COR-L47 (cell line): ENCODE data around the gene XAGE5.
"Not testable (repeated sequence)": the region's sequence is repeated elsewhere in the genome, so short reads cannot be mapped to it uniquely, and the experiment has no call there.

Source experiments
- DNase-seq: peaks from one replicate; lab custom pipeline; 2025; lab: John Stamatoyannopoulos, UW

Gene XAGE5, protein sequence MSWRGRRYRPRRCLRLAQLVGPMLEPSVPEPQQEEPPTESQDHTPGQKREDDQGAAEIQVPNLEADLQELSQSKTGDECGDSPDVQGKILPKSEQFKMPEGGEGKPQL

GRCh38 chrX:52811065-52811625 lies at the start of gene XAGE5:
Gene XAGE5, plus strand, starts transcription at chrX:52811287. Its CDS starts 1,280 bp downstream, at chrX:52812567.
- no peak for DNase-seq

DNA sequence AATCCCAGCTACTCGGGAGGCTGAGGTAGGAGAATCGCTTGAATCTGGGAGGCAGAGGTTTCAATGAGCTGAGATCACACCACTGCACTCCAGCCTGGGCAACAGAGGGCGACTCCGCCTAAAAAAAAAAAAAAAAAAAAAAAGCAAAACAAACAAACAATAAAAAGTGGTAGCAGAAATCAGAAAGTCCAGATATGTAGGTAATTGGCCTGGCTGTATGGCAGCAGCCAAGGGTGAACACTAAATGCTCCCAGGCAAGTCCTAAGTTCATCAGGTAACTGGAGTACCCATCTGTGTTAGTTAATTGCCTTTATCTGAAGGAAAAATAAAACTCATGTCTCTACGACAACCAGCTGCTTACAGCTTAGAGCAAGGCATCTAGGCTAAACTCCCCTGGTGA lies 45.1 kb upstream of the XAGE5 start:
- not testable (repeated sequence) for DNase-seq

GRCh38 chrX:52773504-52773903 lies 37.6 kb upstream of the XAGE5 start:
- DNase-seq = not testable (repeated sequence)

DNA sequence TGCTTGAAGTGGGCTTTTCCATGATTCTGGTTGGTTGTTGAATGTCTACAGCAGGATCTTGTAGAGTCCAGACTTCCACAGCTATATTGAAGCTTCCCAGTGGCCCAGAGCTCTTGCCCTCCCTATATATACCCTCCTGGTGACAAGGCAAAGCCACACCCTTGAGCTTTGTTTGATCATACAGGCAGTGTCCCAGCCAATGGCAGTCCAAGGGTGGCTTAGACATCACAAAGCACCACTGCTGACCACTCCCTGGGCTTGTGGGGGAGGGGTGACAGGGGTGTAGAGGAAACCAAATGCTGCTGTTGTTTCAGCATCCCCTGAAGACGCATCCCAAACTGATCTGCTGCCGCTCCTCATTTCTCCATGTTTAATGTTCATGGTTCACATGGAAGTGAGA lies 13.8 kb upstream of the XAGE5 start, which contains the start of gene SPANXN5:
Gene SPANXN5, minus strand, starts transcription at position 101 of the 400 bp plus-strand sequence. Its CDS starts 79 bp downstream, at position 22.
- not testable (repeated sequence) for DNase-seq

DNA sequence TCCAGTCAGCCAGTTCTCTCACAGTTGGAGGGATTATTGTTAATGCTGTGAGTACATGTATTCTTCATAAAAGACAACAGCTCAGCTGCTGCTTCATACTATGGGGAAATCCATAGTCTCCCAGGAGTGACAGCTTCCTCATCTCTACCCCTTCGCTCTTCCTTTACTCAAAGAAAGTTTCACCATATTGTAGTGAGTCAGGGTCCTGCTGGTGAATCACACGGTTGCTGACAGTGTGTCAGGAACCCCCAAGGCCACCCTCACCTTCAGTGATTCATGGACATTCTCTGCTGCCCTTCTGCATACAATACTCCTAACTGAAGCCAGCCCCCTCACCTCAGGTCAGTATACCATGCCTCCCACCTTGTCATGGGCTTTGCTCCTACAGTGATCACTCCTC lies 6.2 kb upstream of the XAGE5 start:
- DNase-seq = not testable (repeated sequence)

DNA sequence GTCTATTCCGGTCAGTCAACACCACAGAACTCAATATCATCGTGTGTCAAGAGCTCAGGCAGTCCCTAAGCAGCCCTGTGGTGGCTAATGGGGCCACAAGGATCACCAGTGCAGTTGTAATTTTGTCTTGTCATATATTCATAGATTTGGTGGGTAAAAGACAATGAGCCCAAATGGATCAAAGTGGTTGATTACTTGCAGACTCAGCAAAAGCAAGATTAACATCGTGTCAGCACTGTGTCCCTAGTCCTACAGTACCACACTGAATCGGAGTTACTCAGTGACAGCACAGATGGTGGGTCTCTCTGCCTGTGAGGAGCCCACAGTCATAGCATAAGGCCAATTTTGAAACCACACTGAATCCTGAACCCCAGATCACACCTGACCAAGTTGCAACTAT lies 8.7 kb downstream of the XAGE5 start:
- DNase-seq = no peak

DNA sequence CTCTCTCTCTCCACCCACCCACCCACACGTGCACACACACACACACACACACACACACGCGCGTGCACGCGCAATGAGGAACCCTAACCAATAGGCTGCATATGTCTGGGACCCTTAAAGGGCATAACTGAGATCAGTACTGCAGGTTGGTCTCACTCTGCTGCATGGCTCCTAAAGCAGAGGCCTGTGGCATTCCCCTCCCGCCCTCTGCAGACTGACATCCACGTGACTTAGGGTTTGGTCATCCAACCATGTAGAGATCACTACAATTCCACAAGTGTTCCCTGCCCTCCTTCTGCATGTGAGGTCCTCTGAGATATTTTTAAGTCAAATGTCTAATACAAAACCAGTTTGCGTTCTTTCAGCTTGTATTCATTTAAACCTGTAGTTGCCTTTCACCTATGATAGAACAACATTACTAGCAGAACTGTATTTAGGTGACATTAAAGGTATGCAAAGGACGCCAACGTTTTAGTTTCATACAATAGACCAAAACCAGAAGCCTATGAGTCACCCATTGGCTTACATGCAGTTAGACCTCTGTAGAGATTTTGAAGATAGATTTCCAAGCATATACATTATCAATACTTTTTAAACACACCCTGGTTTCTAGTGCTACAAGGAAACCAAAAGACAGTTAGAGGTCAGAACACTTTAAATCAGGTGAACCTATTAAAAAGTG lies 10.1 kb downstream of the XAGE5 start:
- DNase-seq = no peak

- no peak for DNase-seq
Measured at GRCh38 chrX:52824608-52825007, 13.5 kb downstream of the XAGE5 start.

DNA sequence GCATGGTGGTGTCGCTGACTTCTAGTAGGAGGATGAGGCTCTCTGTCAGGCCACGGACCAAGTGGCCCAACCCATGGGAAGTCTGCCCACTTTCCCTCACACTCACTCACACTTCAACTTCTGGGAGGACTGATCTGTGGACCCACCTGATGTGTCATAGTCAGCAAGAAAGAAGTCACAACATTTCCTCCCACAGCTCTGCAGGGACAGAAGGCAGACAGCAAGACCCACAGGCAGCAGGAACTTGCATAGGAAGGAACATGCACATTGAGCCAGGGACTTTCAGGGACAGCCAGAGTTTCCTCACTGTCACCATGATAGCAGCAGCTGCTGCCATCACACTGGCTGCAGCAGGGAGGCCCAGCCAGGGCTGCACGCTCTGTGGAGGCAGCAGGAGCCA lies 19.5 kb downstream of the XAGE5 start:
- no peak for DNase-seq

DNA sequence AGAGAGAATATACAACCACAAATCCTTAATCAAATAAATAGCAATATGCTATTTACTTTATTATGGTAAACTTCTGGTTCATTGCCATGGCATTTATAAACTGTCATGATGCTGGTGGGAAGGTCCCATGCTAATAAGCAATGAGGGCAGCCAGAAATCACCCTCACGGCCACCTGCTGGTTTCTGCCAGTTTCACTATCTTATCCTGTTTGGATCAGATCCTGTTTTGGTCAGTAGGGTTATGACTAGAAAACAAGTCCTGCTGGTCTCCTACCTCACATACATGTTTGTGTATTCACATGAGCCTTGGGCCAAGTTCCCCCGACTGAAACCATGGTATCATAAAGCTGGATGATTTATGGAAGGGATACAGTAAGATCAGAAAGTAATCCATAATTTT lies 28.1 kb downstream of the XAGE5 start:
- DNase-seq = no peak

DNA sequence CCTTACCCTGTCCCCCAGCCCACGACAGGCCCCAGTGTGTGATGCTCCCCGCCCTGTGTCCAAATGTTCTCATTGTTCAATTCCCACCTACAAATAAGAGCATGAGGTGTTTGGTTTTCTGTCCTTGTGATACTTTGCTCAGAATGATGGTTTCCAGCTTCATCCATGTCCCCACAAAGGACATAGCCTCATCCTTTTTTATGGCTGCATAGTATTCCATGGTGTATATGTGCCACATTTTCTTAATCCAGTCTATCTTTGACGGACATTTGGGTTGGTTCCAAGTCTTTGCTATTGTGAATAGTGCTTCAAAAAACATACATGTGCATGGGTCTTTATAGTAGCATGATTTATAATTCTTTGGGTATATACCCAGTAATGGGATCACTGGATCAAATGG lies 32.5 kb downstream of the XAGE5 start:
- not testable (repeated sequence) for DNase-seq

DNA sequence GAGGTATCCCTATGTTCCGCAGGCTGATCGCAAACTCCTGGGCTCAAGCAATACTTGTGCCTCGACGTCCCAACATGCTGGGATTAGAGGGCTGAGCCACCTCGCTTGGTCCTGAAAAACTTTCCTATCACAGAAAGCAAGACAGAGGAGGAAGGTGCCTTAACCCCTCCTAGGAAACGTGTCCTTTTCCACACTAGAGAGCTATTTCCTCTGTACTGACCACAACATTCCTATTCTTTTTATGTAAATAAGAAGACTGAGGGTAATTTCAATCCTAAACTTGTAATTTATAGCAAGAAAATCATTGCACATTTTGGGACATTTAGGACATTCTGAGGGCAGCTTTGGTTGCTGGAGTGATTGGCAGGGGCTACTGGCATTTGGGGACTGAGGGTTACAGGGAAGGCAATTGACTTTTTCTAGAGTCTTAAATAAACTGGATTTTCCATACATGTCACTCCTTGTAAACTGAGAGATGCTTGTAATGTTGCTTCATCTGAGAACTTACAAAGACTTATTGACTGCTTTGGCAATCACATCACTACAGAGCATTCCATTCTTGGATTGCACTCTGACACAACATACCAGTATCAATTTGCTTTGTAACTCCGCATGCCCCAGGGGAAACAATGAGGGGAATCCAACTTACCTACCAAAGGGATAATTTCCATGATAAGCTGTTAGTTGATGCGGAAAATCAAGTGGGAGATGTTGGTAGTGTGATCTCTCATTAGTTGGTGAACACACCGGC lies 41.2 kb downstream of the XAGE5 start:
- DNase-seq = no peak

GRCh38 chrX:52856991-52857525 lies 46.0 kb downstream of the XAGE5 start:
- not testable (repeated sequence) for DNase-seq

DNA sequence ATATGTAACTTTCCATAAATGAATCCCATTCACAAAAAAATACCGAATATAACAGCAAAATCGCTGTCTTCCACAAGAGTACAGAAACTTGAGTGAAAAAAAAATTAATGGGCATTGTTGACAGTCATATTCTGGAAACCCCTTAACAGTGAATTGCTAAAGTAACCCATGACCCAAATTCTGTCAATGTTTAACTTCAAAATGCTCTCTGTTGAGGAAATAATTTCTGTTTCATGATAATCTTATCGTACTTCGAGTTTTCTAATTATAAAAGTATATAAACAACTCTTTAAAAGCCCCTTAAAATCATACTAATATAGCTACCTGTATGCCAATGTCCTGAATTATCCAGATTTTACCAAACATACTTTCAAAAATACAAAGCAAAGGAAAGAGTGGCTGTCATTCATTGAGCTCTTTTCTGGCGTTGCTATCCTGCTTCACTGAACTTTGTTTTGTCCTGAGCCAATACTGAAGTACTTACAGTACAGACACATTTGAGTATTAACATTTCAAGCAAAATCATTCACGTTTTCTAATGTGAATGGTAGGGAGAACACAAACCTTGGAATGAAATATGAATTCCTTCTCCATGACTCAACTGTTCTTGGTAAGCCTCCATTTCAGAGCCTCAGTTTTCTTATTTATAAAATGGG lies 54.4 kb downstream of the XAGE5 start:
- DNase-seq = no peak
